Neural progenitor cell (in vitro differentiated cells): ENCODE results near the gene SRXN1. TPM values are rescaled to one million over a fixed set of nuclear protein-coding genes. Genes with fewer than 3 reads are reported as not detected.

Source experiments
- DNase-seq: peaks from one replicate; pipeline ENCODE4 v3.0.0-alpha.2; 2016; ENCODE audit warnings: low spot score
- H2AFZ ChIP-seq: fragments of 200-600 bp; sonication (generic); replicated peaks from 2 replicates; pipeline ENCODE4 v1.6.1; 2016; ENCODE audit warnings: antibody characterized with exemption
- H3F3A ChIP-seq: fragments of 200-600 bp; sonication (generic); 2 replicates; pipeline ENCODE4 v1.6.1; 2016; ENCODE audit warnings: antibody characterized with exemption, low read depth
- H3K27ac ChIP-seq: fragments of 200-600 bp; sonication (generic); 2 replicates; pipeline ENCODE4 v1.5.1; 2016; ENCODE audit warnings: mild to moderate bottlenecking
- H3K27me3 ChIP-seq: fragments of 200-600 bp; sonication (generic); 2 replicates; pipeline ENCODE4 v1.6.1; 2016; ENCODE audit warnings: mild to moderate bottlenecking, moderate library complexity
- H3K36me3 ChIP-seq: fragments of 200-600 bp; sonication (generic); 2 replicates; pipeline ENCODE4 v1.5.1; 2016
- H3K4me1 ChIP-seq: fragments of 200-600 bp; sonication (generic); 2 replicates; pipeline ENCODE4 v1.6.1; 2016; ENCODE audit warnings: mixed run types
- H3K4me2 ChIP-seq: fragments of 200-600 bp; sonication (generic); 2 replicates; pipeline ENCODE4 v1.6.1; 2016
- H3K4me3 ChIP-seq: fragments of 200-600 bp; sonication (generic); 2 replicates; pipeline ENCODE4 v1.5.1; 2016
- H3K79me2 ChIP-seq: fragments of 200-600 bp; sonication (generic); 2 replicates; pipeline ENCODE4 v1.6.1; 2016; ENCODE audit warnings: low read depth
- H3K9ac ChIP-seq: fragments of 200-600 bp; sonication (generic); 2 replicates; pipeline ENCODE4 v1.6.1; 2016
- H3K9me3 ChIP-seq: fragments of 200-600 bp; sonication (generic); 2 replicates; pipeline ENCODE4 v1.5.1; 2016; ENCODE audit warnings: low read depth
- H4K20me1 ChIP-seq: fragments of 200-600 bp; sonication (generic); 2 replicates; pipeline ENCODE4 v1.6.1; 2016; ENCODE audit warnings: low read depth
- H3K27ac Mint-ChIP-seq: 3 replicates; pipeline ENCODE4 v1.8.0; 2021; ENCODE audit warnings: mixed read lengths
- H3K27me3 Mint-ChIP-seq: 2 replicates; pipeline ENCODE4 v1.8.0; 2022; ENCODE audit warnings: low read depth, mild to moderate bottlenecking, inconsistent platforms, moderate library complexity, mixed read lengths; ENCODE audit not compliant: insufficient read depth
- H3K36me3 Mint-ChIP-seq: 3 replicates; pipeline ENCODE4 v1.8.0; 2021; ENCODE audit warnings: mixed read lengths
- H3K4me1 Mint-ChIP-seq: 3 replicates; pipeline ENCODE4 v1.8.0; 2021; ENCODE audit warnings: mixed read lengths
- H3K4me3 Mint-ChIP-seq: 3 replicates; pipeline ENCODE4 v1.8.0; 2021; ENCODE audit warnings: mild to moderate bottlenecking, moderate library complexity, mixed read lengths
- H3K9me3 Mint-ChIP-seq: 3 replicates; pipeline ENCODE4 v1.8.0; 2020; ENCODE audit warnings: mixed read lengths
- EZH2 ChIP-seq: fragments of 200-600 bp; sonication (generic); IDR thresholded peaks from 2 replicates; pipeline ENCODE4 v1.6.1; 2017; ENCODE audit warnings: antibody characterized with exemption, mild to moderate bottlenecking, moderate library complexity
- EZH2phosphoT487 ChIP-seq: fragments of 200-600 bp; sonication (generic); IDR thresholded peaks from 2 replicates; pipeline ENCODE4 v1.6.1; 2017; ENCODE audit warnings: antibody characterized with exemption
- total RNA-seq: library from RNA; depleted of rRNA; stranded (reverse); fragments of >200 nt; gene quantifications from 2 replicates; pipeline ENCODE4 v1.2.3, GENCODE V29; 2015; ENCODE audit warnings: low replicate concordance
- TF ChIP-seq, protein P1 (sequence below): fragments of 200-600 bp; sonication (generic); IDR thresholded peaks from 2 replicates; pipeline ENCODE4 v1.5.1; 2017; ENCODE audit warnings: antibody characterized with exemption, mild to moderate bottlenecking

Gene SRXN1
- total RNA-seq, 1 donor from 2014 or later: 6.8 TPM

DNA sequence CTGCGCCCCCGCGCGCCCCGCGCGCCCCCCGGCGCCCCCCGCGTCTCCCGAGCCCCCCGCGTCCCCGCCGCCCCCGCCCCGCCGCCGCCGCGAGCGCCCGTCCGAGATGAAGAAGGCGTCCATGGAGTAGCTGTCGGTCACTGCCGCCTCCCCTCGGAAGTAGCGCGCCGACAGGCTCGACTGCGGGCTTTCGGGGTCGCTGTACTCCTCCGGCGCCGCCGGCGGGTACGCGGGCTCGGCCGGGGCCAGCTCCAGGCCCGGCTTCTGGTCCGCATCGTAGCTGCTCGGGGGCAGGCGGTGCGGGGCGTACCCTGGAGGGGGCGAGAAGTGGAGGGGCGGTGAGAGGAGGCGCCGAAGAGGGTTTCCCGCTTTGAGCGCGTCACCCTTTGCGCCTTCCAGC, 11.2 kb upstream of the SRXN1 start:
- H3K27me3 Mint-ChIP-seq: peaks cover 30% of the 10 kb centered on the region
- H3K36me3 ChIP-seq: no peaks in the 10 kb centered on the region

DNA sequence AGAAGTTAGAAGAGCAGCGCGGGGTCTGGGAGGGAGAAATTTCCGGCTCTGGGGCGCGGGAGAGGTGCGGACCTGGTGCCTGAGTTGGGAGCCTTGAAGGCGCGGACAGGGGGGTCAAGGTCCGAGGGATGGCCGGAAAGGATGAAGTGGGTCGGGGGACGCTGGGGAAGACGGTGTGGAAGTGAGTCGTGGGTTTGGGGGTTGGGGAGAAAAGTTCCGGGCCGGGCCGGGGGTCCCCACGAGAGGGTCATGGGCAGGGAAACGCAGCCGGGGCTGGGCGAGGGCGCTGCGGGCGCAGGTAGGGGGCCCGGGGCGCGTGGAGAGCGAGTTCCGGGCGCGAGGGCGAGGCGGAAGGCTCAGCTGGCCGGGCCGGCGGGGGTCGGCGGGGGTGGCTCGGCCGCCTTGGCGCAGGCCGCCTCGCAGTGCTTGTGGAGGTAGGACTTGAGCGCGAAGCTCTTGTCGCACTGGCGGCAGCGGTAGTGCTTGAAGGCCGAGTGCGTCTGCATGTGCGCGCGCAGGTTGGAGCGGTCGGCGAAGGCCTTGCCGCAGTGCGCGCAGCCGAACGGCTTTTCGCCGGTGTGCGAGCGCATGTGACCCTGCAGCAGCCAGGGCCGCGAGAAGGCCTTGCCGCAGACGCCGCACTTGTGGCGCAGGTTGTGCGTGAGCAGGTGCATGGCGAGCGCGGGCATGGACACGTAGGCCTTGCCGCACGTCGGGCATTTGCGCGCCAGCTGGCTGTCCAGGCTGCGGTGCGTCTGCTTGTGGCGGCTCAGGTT, 10.5 kb upstream of the SRXN1 start:
- TF ChIP-seq, protein P1, sequence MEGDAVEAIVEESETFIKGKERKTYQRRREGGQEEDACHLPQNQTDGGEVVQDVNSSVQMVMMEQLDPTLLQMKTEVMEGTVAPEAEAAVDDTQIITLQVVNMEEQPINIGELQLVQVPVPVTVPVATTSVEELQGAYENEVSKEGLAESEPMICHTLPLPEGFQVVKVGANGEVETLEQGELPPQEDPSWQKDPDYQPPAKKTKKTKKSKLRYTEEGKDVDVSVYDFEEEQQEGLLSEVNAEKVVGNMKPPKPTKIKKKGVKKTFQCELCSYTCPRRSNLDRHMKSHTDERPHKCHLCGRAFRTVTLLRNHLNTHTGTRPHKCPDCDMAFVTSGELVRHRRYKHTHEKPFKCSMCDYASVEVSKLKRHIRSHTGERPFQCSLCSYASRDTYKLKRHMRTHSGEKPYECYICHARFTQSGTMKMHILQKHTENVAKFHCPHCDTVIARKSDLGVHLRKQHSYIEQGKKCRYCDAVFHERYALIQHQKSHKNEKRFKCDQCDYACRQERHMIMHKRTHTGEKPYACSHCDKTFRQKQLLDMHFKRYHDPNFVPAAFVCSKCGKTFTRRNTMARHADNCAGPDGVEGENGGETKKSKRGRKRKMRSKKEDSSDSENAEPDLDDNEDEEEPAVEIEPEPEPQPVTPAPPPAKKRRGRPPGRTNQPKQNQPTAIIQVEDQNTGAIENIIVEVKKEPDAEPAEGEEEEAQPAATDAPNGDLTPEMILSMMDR: no peak
- no peak for TF ChIP-seq EZH2
- no peak for TF ChIP-seq EZH2phosphoT487
- Mint-ChIP-seq H3K4me3 (no peak overlapping the region), H3K4me1 (peaks cover 15% of the 10 kb centered on the region), H3K27ac (no peak overlapping the region), H3K36me3 (no peaks in the 10 kb centered on the region), H3K27me3 (peaks cover 27% of the 10 kb centered on the region), H3K9me3 (no peaks in the 10 kb centered on the region)
- DNase-seq: peak; percentile 26
- Histone ChIP-seq H3K9me3 (no peaks in the 10 kb centered on the region), H2AFZ (no peak overlapping the region), H3K79me2 (no peaks in the 10 kb centered on the region), H3K27ac (no peak overlapping the region), H3K4me3 (no peak overlapping the region), H3K4me1 (peaks cover 20% of the 10 kb centered on the region), H3K36me3 (no peaks in the 10 kb centered on the region), H3K27me3 (peaks cover 52% of the 10 kb centered on the region), H4K20me1 (peaks cover 5% of the 10 kb centered on the region), H3F3A (no peaks in the 10 kb centered on the region), H3K9ac (no peak overlapping the region), H3K4me2 (no peak overlapping the region)

More for the DNA sequence above, 11.2 kb upstream of the SRXN1 start:
- Histone ChIP-seq H3K9me3 (no peaks in the 10 kb centered on the region), H3K4me1 (peaks cover 15% of the 10 kb centered on the region), H4K20me1 (peaks cover 5% of the 10 kb centered on the region), H3K4me3 (no peak overlapping the region), H3F3A (no peaks in the 10 kb centered on the region), H3K4me2 (no peak overlapping the region), H2AFZ (no peak overlapping the region), H3K79me2 (no peaks in the 10 kb centered on the region), H3K27me3 (peaks cover 52% of the 10 kb centered on the region), H3K9ac (no peak overlapping the region), H3K27ac (no peak overlapping the region)
- Mint-ChIP-seq H3K4me3 (no peak overlapping the region), H3K9me3 (no peaks in the 10 kb centered on the region), H3K36me3 (no peaks in the 10 kb centered on the region), H3K27ac (no peak overlapping the region), H3K4me1 (peaks cover 15% of the 10 kb centered on the region)
- TF ChIP-seq, protein P1: no peak
- no peak for TF ChIP-seq EZH2
- TF ChIP-seq EZH2phosphoT487: no peak
- DNase-seq: no peak

DNA sequence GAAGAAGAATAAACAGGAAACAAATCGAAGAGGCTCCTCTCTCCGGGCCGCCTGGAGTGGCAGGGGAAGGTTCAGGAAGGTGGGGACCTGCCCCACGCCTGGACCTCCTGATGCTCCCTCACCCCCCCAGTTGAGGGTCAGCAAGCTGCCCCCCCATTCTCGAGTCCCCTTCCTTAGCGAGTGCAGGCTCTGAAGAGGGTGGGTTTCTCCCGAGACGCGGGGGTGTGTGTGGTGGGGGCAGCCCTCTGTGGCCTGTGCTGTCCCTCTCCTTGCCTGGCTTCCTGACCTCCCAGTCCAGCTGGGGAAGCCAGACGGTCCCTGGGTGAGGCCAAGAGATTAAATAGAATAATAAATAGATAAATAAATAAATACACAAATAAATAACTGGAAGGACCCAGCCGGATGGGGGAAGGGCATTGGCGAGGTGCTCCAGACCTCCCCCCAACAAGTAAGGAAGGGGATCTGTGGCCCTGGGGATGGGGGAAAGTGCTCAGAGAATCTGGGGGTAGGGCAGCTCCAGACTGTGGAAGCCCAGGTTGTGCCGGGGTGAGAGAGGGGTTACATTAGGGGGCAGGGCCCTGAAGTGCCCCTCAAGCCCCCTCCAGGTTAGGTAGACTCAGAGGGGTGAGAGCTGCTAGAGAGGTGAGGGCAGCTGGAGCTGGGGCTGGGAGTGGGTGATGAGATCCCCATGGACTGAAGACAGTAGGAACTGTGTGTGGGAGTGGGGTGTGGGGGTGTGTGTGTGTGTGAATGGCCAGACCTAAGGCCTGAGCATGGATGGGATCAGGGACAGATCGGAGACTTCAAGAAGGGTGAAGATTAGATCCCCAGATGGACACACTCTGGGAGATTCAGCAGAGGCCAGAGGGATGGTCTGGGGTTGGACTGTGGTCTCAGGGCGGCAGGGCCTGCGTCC, 9.5 kb upstream of the SRXN1 start:
- DNase-seq: no peak
- Histone ChIP-seq H3K9me3 (no peaks in the 10 kb centered on the region), H3F3A (no peaks in the 10 kb centered on the region), H3K4me3 (peak overlapping the region; percentile 4), H3K4me2 (peak overlapping the region; percentile 66), H3K27me3 (peaks cover 52% of the 10 kb centered on the region), H3K9ac (no peak overlapping the region), H2AFZ (peak overlapping the region; percentile 73), H3K27ac (no peak overlapping the region), H3K36me3 (no peaks in the 10 kb centered on the region), H3K4me1 (peaks cover 28% of the 10 kb centered on the region), H4K20me1 (peaks cover 5% of the 10 kb centered on the region), H3K79me2 (no peaks in the 10 kb centered on the region)
- Mint-ChIP-seq H3K27me3 (peaks cover 25% of the 10 kb centered on the region), H3K36me3 (no peaks in the 10 kb centered on the region), H3K27ac (no peak overlapping the region), H3K9me3 (no peaks in the 10 kb centered on the region), H3K4me1 (peaks cover 15% of the 10 kb centered on the region), H3K4me3 (no peak overlapping the region)
- TF ChIP-seq EZH2: no peak
- no peak for TF ChIP-seq EZH2phosphoT487
- TF ChIP-seq, protein P1: no peak
